CD14-positive monocyte (primary cell): Measurements from ENCODE around the gene PRKN. TPM values are rescaled to one million over a fixed set of nuclear protein-coding genes. Genes with fewer than 3 reads are reported as not detected.

ENCODE experiments used
- DNase-seq, 3 donors: peaks; one replicate each; pipeline ENCODE4 v3.0.0-alpha.2; 2011 to 2022
- H2AFZ ChIP-seq: 2 replicates; pipeline ENCODE4 v1.6.0; 2012; ENCODE audit warnings: mild to moderate bottlenecking, low read depth, low read length, inconsistent platforms; ENCODE audit not compliant: insufficient read depth, poor library complexity, severe bottlenecking
- H3K27ac ChIP-seq, 2 donors: 1 replicate in 1 of 2; 2 replicates in 1 of 2; pipeline ENCODE4 v1.5.1; 2012 to 2013; ENCODE audit warnings: low read length in 2 of 2, control low read depth in 1 of 2, inconsistent platforms in 1 of 2, low read depth in 1 of 2, mild to moderate bottlenecking in 1 of 2
- H3K27me3 ChIP-seq, 2 donors: one replicate each; pipeline versions ENCODE4 v1.6.0 to v1.6.1; 2011 to 2013; ENCODE audit warnings: low read length in 2 of 2; ENCODE audit not compliant: control insufficient read depth in 2 of 2, insufficient read depth in 2 of 2
- H3K36me3 ChIP-seq, 2 donors: replicated peaks in 1 of 2; 1 replicate in 1 of 2; 2 replicates in 1 of 2; pipeline versions ENCODE4 v1.5.1 to v1.6.1; 2012 to 2013; ENCODE audit warnings: low read length in 2 of 2, control low read depth in 1 of 2, inconsistent platforms in 1 of 2, mild to moderate bottlenecking in 1 of 2; ENCODE audit not compliant: insufficient read depth in 2 of 2, control insufficient read depth in 1 of 2
- H3K4me1 ChIP-seq, 2 donors: 1 replicate in 1 of 2; 2 replicates in 1 of 2; pipeline versions ENCODE4 v1.5.1 to v1.6.1; 2012 to 2013; ENCODE audit warnings: low read length in 2 of 2, control low read depth in 1 of 2, inconsistent platforms in 1 of 2, mild to moderate bottlenecking in 1 of 2, moderate library complexity in 1 of 2; ENCODE audit not compliant: insufficient read depth in 2 of 2, control insufficient read depth in 1 of 2
- H3K4me2 ChIP-seq: replicated peaks from 2 replicates; pipeline ENCODE3; 2012; ENCODE audit warnings: low read length, moderate library complexity, mild to moderate bottlenecking; ENCODE audit not compliant: poor library complexity, severe bottlenecking; ENCODE audit errors: extremely low read depth
- H3K4me3 ChIP-seq, 3 experiments: fragments of 200-600 bp in 1 of 3; sonication (generic) in 1 of 3; replicated peaks in 1 of 3; 1 replicate in 2 of 3; 2 replicates in 1 of 3; pipeline ENCODE4 v1.5.1; 2011 to 2013; ENCODE audit warnings: low read length in 3 of 3, mild to moderate bottlenecking in 3 of 3, control low read depth in 2 of 3, low read depth in 2 of 3, inconsistent platforms in 1 of 3, moderate library complexity in 1 of 3
- H3K79me2 ChIP-seq: 2 replicates; pipeline ENCODE4 v1.6.0; 2012; ENCODE audit warnings: mild to moderate bottlenecking, control low read depth, inconsistent platforms, low read length, moderate library complexity; ENCODE audit not compliant: insufficient read depth
- H3K9ac ChIP-seq: 2 replicates; pipeline ENCODE4 v1.6.0; 2017; ENCODE audit warnings: low read length, mild to moderate bottlenecking; ENCODE audit not compliant: insufficient read depth, poor library complexity, severe bottlenecking
- H3K9me3 ChIP-seq, 2 donors: replicated peaks in 1 of 2; 1 replicate in 1 of 2; 2 replicates in 1 of 2; pipeline versions ENCODE4 v1.5.1 to v1.6.1; 2012 to 2013; ENCODE audit warnings: low read length in 2 of 2, control low read depth in 1 of 2; ENCODE audit not compliant: control insufficient read depth in 1 of 2, insufficient read depth in 1 of 2
- H4K20me1 ChIP-seq: 2 replicates; pipeline ENCODE4 v1.6.0; 2012; ENCODE audit warnings: mild to moderate bottlenecking, low read length, control low read depth, moderate library complexity; ENCODE audit not compliant: insufficient read depth
- H3K27ac Mint-ChIP-seq, 7 donors: one replicate each; pipeline ENCODE4 v1.8.0; 2020; ENCODE audit warnings: mild to moderate bottlenecking in 7 of 7, mixed read lengths in 7 of 7, moderate library complexity in 6 of 7, inconsistent platforms in 2 of 7
- H3K27me3 Mint-ChIP-seq, 3 donors: one replicate each; pipeline ENCODE4 v1.8.0; 2021 to 2022; ENCODE audit warnings: low read depth in 3 of 3, mild to moderate bottlenecking in 3 of 3, mixed read lengths in 3 of 3, moderate library complexity in 3 of 3, inconsistent platforms in 1 of 3
- H3K36me3 Mint-ChIP-seq, 2 donors: one replicate each; pipeline ENCODE4 v1.8.0; 2020; ENCODE audit warnings: mixed read lengths in 2 of 2, inconsistent platforms in 1 of 2, mild to moderate bottlenecking in 1 of 2
- H3K4me1 Mint-ChIP-seq: one replicate; pipeline ENCODE4 v1.8.0; 2020; ENCODE audit warnings: mild to moderate bottlenecking, mixed read lengths
- H3K4me3 Mint-ChIP-seq, 2 donors: one replicate each; pipeline ENCODE4 v1.8.0; 2020; ENCODE audit warnings: mild to moderate bottlenecking in 2 of 2, mixed read lengths in 2 of 2, moderate library complexity in 1 of 2
- H3K9me3 Mint-ChIP-seq, 7 donors: one replicate each; pipeline ENCODE4 v1.8.0; 2020 to 2022; ENCODE audit warnings: mixed read lengths in 7 of 7, mild to moderate bottlenecking in 6 of 7, moderate library complexity in 6 of 7, inconsistent platforms in 2 of 7
- WGBS: methylation state at CpG from one replicate; pipeline ENCODE4 v1.1.5; 2013; ENCODE audit warnings: missing lambda C conversion rate; ENCODE audit not compliant: insufficient coverage; 5-methylcytosine and 5-hydroxymethylcytosine counted together
- intact Hi-C, 2 donors: fragments of 100-400 bp; cut with micrococcal nuclease; formaldehyde crosslinking; loops; one replicate each; pipeline versions ENCODE4 v1.15.0 to v1.15.1; 2023
- polyA plus RNA-seq, 3 donors: library from polyadenylated mRNA; depleted of rRNA in 1 of 3; unstranded in 2 of 3; stranded (reverse) in 1 of 3; fragments of 300-500 nt in 2 of 3; fragments of >200 nt in 1 of 3; fragmentation: Illumina TruSeq in 2 of 3; gene quantifications; 1 replicate in 2 of 3; 2 replicates in 1 of 3; pipeline ENCODE4 v1.2.3, GENCODE V29; 2012 to 2021
- TF ChIP-seq, protein P1 (sequence below): fragments of 200-600 bp; IDR thresholded peaks from one replicate; pipeline ENCODE4 v1.8.0; 2022; ENCODE audit warnings: antibody characterized with exemption, mild to moderate bottlenecking

Gene PRKN
- polyA plus RNA-seq, 3 donors = 0.19 to 0.21 TPM; not detected in 1

DNA sequence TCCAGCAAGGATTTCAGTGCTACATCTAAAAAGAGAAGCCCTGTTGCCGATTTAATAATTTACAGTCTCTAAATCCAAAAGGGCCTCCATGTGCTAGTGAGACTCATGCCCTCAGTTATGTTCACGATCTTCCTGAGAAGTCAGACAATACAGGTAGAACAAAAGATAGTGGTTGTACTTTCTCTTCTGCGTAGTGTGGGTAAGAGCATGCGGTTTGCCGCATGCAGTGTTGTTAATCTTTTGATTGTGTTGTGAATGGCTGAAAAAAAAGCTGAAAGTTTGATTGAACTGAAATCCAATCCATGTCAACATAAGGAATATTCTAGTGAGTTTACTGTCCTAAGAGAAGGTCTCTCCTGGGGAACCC, 1379.0 kb downstream of the PRKN start:
- no peaks in the 10 kb centered on the region for H3K36me3 ChIP-seq
- no peak overlapping the region for H3K9ac ChIP-seq
- no peaks in the 10 kb centered on the region for H3K9me3 ChIP-seq
- H2AFZ ChIP-seq = no peak overlapping the region
- H3K4me2 ChIP-seq = no peak overlapping the region
- H3K27ac ChIP-seq = no peak overlapping the region
- peaks cover 0 to 6% of the 10 kb centered on the region in 2 donors for H3K4me1 ChIP-seq
- Mint-ChIP-seq H3K4me3 (no peak overlapping the region), H3K36me3 (no peaks in the 10 kb centered on the region), H3K4me1 (peaks cover 5% of the 10 kb centered on the region), H3K27ac (peak overlapping the region in 2 of 7 donors; percentile 1 to 37), H3K27me3 (peaks cover 2 to 6% (median 2%) of the 10 kb centered on the region in 3 donors), H3K9me3 (peaks cover 0 to 2% (median 0%) of the 10 kb centered on the region in 7 donors)
- WGBS = 100% methylated on average over 2 of the region's 5 CpGs
- DNase-seq = no peak
- TF ChIP-seq, protein P1, sequence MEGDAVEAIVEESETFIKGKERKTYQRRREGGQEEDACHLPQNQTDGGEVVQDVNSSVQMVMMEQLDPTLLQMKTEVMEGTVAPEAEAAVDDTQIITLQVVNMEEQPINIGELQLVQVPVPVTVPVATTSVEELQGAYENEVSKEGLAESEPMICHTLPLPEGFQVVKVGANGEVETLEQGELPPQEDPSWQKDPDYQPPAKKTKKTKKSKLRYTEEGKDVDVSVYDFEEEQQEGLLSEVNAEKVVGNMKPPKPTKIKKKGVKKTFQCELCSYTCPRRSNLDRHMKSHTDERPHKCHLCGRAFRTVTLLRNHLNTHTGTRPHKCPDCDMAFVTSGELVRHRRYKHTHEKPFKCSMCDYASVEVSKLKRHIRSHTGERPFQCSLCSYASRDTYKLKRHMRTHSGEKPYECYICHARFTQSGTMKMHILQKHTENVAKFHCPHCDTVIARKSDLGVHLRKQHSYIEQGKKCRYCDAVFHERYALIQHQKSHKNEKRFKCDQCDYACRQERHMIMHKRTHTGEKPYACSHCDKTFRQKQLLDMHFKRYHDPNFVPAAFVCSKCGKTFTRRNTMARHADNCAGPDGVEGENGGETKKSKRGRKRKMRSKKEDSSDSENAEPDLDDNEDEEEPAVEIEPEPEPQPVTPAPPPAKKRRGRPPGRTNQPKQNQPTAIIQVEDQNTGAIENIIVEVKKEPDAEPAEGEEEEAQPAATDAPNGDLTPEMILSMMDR = no peak
- H4K20me1 ChIP-seq = no peaks in the 10 kb centered on the region
- intact Hi-C loops = loop anchor here in 1 of 2 donors (10.0 kb wide), 1 partner anchor 64 kb away; no protein-coding TSS in a partner anchor
- H3K79me2 ChIP-seq = no peaks in the 10 kb centered on the region
- no peak overlapping the region for H3K4me3 ChIP-seq
- H3K27me3 ChIP-seq = no peaks in the 10 kb centered on the region

DNA sequence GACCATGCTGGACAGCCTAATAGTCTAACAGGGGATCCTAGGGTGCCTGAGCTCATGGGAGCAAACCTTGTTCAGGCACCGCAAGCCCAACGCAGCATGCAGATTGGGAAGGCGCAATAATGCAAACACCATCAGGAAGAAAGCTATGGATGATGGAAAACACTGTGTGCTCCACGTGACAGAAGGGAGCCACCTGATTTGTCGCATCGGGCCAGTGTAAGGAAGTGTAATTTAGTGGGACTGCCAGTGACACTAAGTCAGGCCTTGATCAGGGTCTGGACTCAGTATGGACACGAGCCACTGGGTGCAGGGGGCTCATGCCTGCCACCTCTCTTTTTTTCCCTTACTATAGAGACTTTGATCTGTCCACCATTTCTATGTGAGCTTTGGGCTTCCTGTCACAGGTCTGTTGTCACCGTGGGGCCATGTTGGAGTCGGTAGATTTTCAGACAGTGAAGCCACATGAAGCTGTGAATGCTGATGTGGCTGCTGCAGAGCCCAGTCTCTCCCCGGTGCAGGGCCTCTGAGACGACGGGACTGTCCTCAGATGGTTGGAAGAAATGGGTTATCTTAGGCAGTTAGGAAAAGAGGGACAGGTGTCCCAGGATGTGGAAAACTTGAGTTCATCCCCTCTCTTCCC, 1379.5 kb downstream of the PRKN start:
- Histone ChIP-seq H3K9ac (no peak overlapping the region), H3K4me2 (no peak overlapping the region), H3K36me3 (no peaks in the 10 kb centered on the region), H4K20me1 (no peaks in the 10 kb centered on the region), H3K4me1 (peaks cover 0 to under 1% of the 10 kb centered on the region in 2 donors), H3K79me2 (no peaks in the 10 kb centered on the region), H3K9me3 (no peaks in the 10 kb centered on the region), H2AFZ (no peak overlapping the region), H3K27ac (no peak overlapping the region), H3K27me3 (no peaks in the 10 kb centered on the region), H3K4me3 (no peak overlapping the region)
- Mint-ChIP-seq H3K27me3 (peaks cover under 1 to 6% (median 2%) of the 10 kb centered on the region in 3 donors), H3K4me1 (peaks cover 3% of the 10 kb centered on the region), H3K4me3 (no peak overlapping the region), H3K9me3 (no peaks in the 10 kb centered on the region), H3K27ac (peak overlapping the region in 1 of 7 donors; percentile 13), H3K36me3 (no peaks in the 10 kb centered on the region)
- TF ChIP-seq, protein P1 = no peak
- 96% methylated on average over 5 of the region's 12 CpGs for WGBS
- intact Hi-C loops = loop anchor here in 1 of 2 donors (10.0 kb wide), 1 partner anchor 63 kb away; no protein-coding TSS in a partner anchor
- DNase-seq = no peak
